Esophagus muscularis mucosa (tissue), 4 donors: ENCODE measurements around the gene TSHZ3.

Experiments
- CTCF ChIP-seq, 3 experiments: fragments of 200-600 bp in 2 of 3; fragments of 450-650 bp in 1 of 3; sonication (generic) in 2 of 3; IDR thresholded peaks; one replicate each; pipeline ENCODE4 v1.5.1; 2017 to 2019; ENCODE audit warnings: antibody characterized with exemption in 3 of 3, mild to moderate bottlenecking in 2 of 3, moderate library complexity in 1 of 3
- EP300 ChIP-seq: sonication (generic); formaldehyde crosslinking; IDR thresholded peaks from one replicate; pipeline ENCODE4 v1.6.1; 2017; ENCODE audit warnings: antibody characterized with exemption
- POLR2A ChIP-seq: fragments of 450-650 bp; IDR thresholded peaks from one replicate; pipeline ENCODE4 v1.6.1; 2017; ENCODE audit warnings: antibody characterized with exemption, moderate library complexity, mild to moderate bottlenecking, low read depth
- POLR2AphosphoS5 ChIP-seq, 2 donors: sonication (generic); formaldehyde crosslinking; IDR thresholded peaks; one replicate each; pipeline ENCODE4 v1.6.1; 2017; ENCODE audit warnings: antibody characterized with exemption in 2 of 2

GRCh38 chr19:31256593-31256960 lies 92.7 kb downstream of the TSHZ3 start:
- no peak for TF ChIP-seq CTCF (IDR thresholded peaks at IDR 0.05)
- no peak for TF ChIP-seq EP300
- no peak for TF ChIP-seq POLR2A
- no peak for TF ChIP-seq POLR2AphosphoS5 (IDR thresholded peaks at IDR 0.05)
